Epithelial cell of esophagus (primary cell): Measurements from ENCODE around the gene RNF32.

Source experiments
- DNase-seq: peaks from one replicate; pipeline ENCODE4 v3.0.0; 2010; ENCODE audit warnings: low read depth
- H3K4me3 ChIP-seq: 2 replicates; pipeline ENCODE4 v1.5.1; 2011; ENCODE audit warnings: mild to moderate bottlenecking, low read length, control low read depth
- TF ChIP-seq, protein P1 (sequence below): IDR thresholded peaks from 2 replicates; pipeline ENCODE4 v1.5.1; 2011; ENCODE audit warnings: low read depth, mild to moderate bottlenecking, low read length, control low read depth, inconsistent platforms; ENCODE audit not compliant: insufficient read depth; ENCODE audit errors: missing control alignments

The RNF32 gene

DNA sequence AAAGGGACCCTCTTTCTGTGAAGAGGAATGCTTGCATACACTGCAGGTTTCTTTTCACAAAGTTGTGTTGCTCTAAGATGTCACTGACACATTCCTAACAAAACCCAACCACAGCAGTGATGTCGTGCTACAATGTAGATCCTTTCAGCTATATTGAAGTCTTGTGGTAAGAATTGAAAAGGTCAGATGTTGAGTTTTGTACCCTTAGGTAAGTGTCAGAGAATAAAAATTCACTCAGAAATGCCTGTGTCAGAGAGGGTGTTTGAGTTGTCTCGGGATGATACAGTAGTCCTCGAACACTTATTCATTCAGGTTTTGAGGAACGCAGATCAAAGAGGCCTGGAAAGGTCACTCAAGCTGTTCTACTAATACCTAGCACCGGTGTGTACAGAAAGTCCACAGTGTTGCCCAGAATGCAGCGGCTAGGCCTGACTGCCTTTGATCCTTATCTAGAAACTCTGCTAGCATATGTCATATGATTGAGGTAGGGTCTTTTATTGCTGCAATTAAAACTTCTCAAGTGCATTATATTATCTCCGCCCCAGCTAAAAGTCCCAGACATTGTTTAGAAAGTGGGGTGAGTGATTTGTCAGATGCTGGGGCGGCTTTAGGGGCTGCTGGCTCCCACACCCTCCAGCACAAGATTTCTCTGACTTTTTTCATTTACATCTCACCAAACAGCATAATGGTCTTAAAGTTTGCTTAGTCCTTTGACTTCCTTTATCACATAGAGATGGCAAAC, 26.0 kb downstream of the RNF32 start:
- H3K4me3 ChIP-seq = no peak overlapping the region
- DNase-seq = no peak
- TF ChIP-seq, protein P1, sequence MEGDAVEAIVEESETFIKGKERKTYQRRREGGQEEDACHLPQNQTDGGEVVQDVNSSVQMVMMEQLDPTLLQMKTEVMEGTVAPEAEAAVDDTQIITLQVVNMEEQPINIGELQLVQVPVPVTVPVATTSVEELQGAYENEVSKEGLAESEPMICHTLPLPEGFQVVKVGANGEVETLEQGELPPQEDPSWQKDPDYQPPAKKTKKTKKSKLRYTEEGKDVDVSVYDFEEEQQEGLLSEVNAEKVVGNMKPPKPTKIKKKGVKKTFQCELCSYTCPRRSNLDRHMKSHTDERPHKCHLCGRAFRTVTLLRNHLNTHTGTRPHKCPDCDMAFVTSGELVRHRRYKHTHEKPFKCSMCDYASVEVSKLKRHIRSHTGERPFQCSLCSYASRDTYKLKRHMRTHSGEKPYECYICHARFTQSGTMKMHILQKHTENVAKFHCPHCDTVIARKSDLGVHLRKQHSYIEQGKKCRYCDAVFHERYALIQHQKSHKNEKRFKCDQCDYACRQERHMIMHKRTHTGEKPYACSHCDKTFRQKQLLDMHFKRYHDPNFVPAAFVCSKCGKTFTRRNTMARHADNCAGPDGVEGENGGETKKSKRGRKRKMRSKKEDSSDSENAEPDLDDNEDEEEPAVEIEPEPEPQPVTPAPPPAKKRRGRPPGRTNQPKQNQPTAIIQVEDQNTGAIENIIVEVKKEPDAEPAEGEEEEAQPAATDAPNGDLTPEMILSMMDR = no peak

GRCh38 chr7:156667110-156667426, 26.5 kb downstream of the RNF32 start:
- TF ChIP-seq, protein P1 = no peak
- no peak for DNase-seq
- no peak overlapping the region for H3K4me3 ChIP-seq

GRCh38 chr7:156668130-156668741, 27.7 kb downstream of the RNF32 start:
- H3K4me3 ChIP-seq = no peak overlapping the region
- peak; percentile 65 for DNase-seq
- TF ChIP-seq, protein P1 = no peak

- H3K4me3 ChIP-seq = no peak overlapping the region
- no peak for DNase-seq
- TF ChIP-seq, protein P1 = no peak
Observed at GRCh38 chr7:156669035-156669828, 28.7 kb downstream of the RNF32 start.

DNA sequence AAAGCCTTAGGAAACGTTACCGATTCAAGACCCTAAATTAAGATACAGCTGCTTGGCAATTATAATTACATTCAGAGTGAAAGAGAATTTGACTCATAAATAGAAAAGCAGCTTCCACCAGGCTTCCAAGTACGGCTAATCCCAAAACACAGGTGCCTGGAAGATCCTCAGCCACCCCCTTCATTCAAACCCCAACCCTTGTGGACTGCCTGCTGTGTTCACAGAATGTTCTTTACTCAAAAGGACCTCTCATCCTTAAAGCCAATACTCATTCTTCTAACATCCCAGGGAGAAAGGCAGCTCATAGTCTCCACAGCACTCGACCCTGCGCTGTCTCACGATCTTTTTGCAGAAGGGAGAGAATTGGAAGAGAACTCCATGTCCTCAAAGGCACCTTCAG, 32.9 kb downstream of the RNF32 start:
- TF ChIP-seq, protein P1 = no peak
- no peak for DNase-seq
- H3K4me3 ChIP-seq = no peak overlapping the region

DNA sequence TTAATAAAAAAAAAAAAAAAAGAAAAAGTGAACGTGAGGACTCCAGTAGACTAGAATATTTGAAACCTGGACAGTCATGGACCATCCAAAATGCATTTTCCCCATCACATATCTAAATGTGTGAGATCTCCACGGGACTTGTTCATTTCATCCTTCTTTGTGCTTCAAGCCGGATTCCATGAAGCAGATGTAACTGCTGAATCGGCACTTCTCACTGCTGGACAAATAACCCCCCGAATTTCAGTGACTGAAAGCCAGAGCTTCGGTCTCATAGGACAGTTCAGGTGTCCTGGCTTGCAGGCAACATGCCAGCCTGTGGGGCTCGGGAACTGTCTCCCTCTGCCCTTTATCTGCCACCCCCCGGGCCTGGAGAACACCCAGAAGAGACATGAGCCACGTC, 33.3 kb downstream of the RNF32 start:
- no peak for DNase-seq
- TF ChIP-seq, protein P1 = no peak

More for the DNA sequence above, 33.3 kb downstream of the RNF32 start:
- H3K4me3 ChIP-seq = no peak overlapping the region
